Stomach (tissue), 9 donors: ENCODE results near the gene NUP98. TPM values are rescaled to one million over a fixed set of nuclear protein-coding genes. Genes with fewer than 3 reads are reported as not detected.

Experiments used
- DNase-seq, 2 donors: peaks; one replicate each; pipeline versions ENCODE4 v3.0.0 to v3.0.0-alpha.2; 2013 to 2019
- H3K27ac ChIP-seq, 5 donors: fragments of 200-600 bp in 4 of 5; sonication (generic) in 4 of 5; one replicate each; pipeline ENCODE4 v1.5.1; 2013 to 2019; ENCODE audit warnings: mild to moderate bottlenecking in 1 of 5, moderate library complexity in 1 of 5
- H3K27me3 ChIP-seq, 3 donors: fragments of 200-600 bp; sonication (generic); one replicate each; pipeline ENCODE4 v1.5.1; 2017 to 2019; ENCODE audit warnings: mixed run types in 1 of 3
- H3K36me3 ChIP-seq, 4 donors: fragments of 200-600 bp; sonication (generic); 1 replicate in 3 of 4; 2 replicates in 1 of 4; pipeline ENCODE4 v1.5.1; 2016 to 2019
- H3K4me1 ChIP-seq, 4 donors: fragments of 200-600 bp; sonication (generic); one replicate each; pipeline ENCODE4 v1.5.1; 2016 to 2019
- H3K4me3 ChIP-seq, 4 donors: fragments of 200-600 bp; sonication (generic) in 3 of 4; one replicate each; pipeline ENCODE4 v1.5.1; 2016 to 2019; ENCODE audit warnings: mild to moderate bottlenecking in 1 of 4
- H3K9me3 ChIP-seq, 4 donors: fragments of 200-600 bp; sonication (generic); one replicate each; pipeline ENCODE4 v1.5.1; 2016 to 2019
- EP300 ChIP-seq: sonication (generic); formaldehyde crosslinking; IDR thresholded peaks from one replicate; pipeline ENCODE4 v1.6.1; 2017; ENCODE audit warnings: antibody characterized with exemption
- POLR2A ChIP-seq, 4 donors: fragments of 450-650 bp; IDR thresholded peaks; one replicate each; pipeline ENCODE4 v1.6.1; 2016; ENCODE audit warnings: antibody characterized with exemption in 4 of 4, control low read depth in 2 of 4, mild to moderate bottlenecking in 1 of 4, moderate library complexity in 1 of 4
- POLR2AphosphoS5 ChIP-seq, 3 donors: sonication (generic); formaldehyde crosslinking; IDR thresholded peaks; one replicate each; pipeline ENCODE4 v1.6.1; 2016; ENCODE audit warnings: antibody characterized with exemption in 3 of 3
- WGBS, 5 donors: extraction: QIAGEN DNeasy Blood & Tissue Kit in 3 of 5; methylation state at CpG; one replicate each; pipeline versions ENCODE4 v1.1.5 to v1.1.7; 2013 to 2018; 5-methylcytosine and 5-hydroxymethylcytosine counted together
- intact Hi-C: fragments of 100-400 bp; cut with DNase I; formaldehyde crosslinking; loops from one replicate; pipeline ENCODE4 v1.15.1; 2023; ENCODE audit warnings: low total_unique reads
- polyA plus RNA-seq, 3 donors: library from polyadenylated mRNA; stranded (reverse); fragments of 200-250 nt; gene quantifications; one replicate each; pipeline ENCODE4 v1.2.3, GENCODE V29; 2013
- total RNA-seq, 5 donors: library from RNA; depleted of rRNA; stranded (reverse); fragments of >200 nt; gene quantifications; one replicate each; pipeline versions ENCODE4 v1.1.0 to v1.2.3, GENCODE V29; 2014 to 2016
- TF ChIP-seq, protein P1 (sequence below), 7 experiments: fragments of 450-650 bp in 4 of 7; fragments of 200-600 bp in 3 of 7; sonication (generic) in 3 of 7; IDR thresholded peaks; one replicate each; pipeline ENCODE4 v1.5.1; 2016 to 2019; ENCODE audit warnings: antibody characterized with exemption in 7 of 7, control low read depth in 2 of 7, mild to moderate bottlenecking in 1 of 7
- donor health status: healthy with polysubstance abuse.
- donor health status: Bipolar disorder and iron deficiency.
- donor health status: healthy.

Gene NUP98
- total and polyA plus RNA-seq, 8 donors = 16.2 to 132 (median 54.9) TPM

- no peaks in the 10 kb centered on the region for H3K4me1 ChIP-seq
- H3K27ac ChIP-seq = no peak overlapping the region
- peaks cover 40 to 100% (median 98%) of the 10 kb centered on the region in 4 donors for H3K36me3 ChIP-seq
- H3K4me3 ChIP-seq = no peak overlapping the region
- TF ChIP-seq POLR2AphosphoS5 (IDR thresholded peaks at IDR 0.05) (no peak), POLR2A (IDR thresholded peaks at IDR 0.05) (no peak), EP300 (no peak)
- no peaks in the 10 kb centered on the region for H3K9me3 ChIP-seq
- DNase-seq = no peak
- 92 to 97% (median 93%) methylated on average over 6 of the region's 6 CpGs for WGBS, 5 donors
- intact Hi-C loops = no loop called here
- no peaks in the 10 kb centered on the region for H3K27me3 ChIP-seq
Measured at GRCh38 chr11:3755151-3755550, 42.2 kb downstream of the NUP98 start.

- no peaks in the 10 kb centered on the region for H3K9me3 ChIP-seq
- no peak overlapping the region for H3K4me3 ChIP-seq
- TF ChIP-seq, protein P1, sequence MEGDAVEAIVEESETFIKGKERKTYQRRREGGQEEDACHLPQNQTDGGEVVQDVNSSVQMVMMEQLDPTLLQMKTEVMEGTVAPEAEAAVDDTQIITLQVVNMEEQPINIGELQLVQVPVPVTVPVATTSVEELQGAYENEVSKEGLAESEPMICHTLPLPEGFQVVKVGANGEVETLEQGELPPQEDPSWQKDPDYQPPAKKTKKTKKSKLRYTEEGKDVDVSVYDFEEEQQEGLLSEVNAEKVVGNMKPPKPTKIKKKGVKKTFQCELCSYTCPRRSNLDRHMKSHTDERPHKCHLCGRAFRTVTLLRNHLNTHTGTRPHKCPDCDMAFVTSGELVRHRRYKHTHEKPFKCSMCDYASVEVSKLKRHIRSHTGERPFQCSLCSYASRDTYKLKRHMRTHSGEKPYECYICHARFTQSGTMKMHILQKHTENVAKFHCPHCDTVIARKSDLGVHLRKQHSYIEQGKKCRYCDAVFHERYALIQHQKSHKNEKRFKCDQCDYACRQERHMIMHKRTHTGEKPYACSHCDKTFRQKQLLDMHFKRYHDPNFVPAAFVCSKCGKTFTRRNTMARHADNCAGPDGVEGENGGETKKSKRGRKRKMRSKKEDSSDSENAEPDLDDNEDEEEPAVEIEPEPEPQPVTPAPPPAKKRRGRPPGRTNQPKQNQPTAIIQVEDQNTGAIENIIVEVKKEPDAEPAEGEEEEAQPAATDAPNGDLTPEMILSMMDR (IDR thresholded peaks at IDR 0.05) = no peak
- TF ChIP-seq POLR2A (IDR thresholded peaks at IDR 0.05) (no peak), EP300 (no peak), POLR2AphosphoS5 (IDR thresholded peaks at IDR 0.05) (no peak)
- no peaks in the 10 kb centered on the region for H3K4me1 ChIP-seq
- intact Hi-C loops = no loop called here
- H3K27ac ChIP-seq = no peak overlapping the region
- no peaks in the 10 kb centered on the region for H3K27me3 ChIP-seq
- peaks cover 47 to 99% (median 97%) of the 10 kb centered on the region in 4 donors for H3K36me3 ChIP-seq
- DNase-seq = no peak
- 34 to 77% (median 50%) methylated on average over 2 of the region's 2 CpGs for WGBS, 5 donors
Measured at GRCh38 chr11:3753110-3753509, 44.2 kb downstream of the NUP98 start.

GRCh38 chr11:3747704-3748103 lies 49.6 kb downstream of the NUP98 start:
- intact Hi-C loops = no loop called here
- Histone ChIP-seq H3K36me3 (peaks cover 55 to 99% (median 97%) of the 10 kb centered on the region in 4 donors), H3K4me1 (no peaks in the 10 kb centered on the region), H3K9me3 (no peaks in the 10 kb centered on the region), H3K27ac (no peak overlapping the region), H3K27me3 (no peaks in the 10 kb centered on the region), H3K4me3 (no peak overlapping the region)
- 35 to 88% (median 78%) methylated on average over 1 of the region's 1 CpG for WGBS, 5 donors
- no peak for DNase-seq
- TF ChIP-seq POLR2A (IDR thresholded peaks at IDR 0.05) (no peak), POLR2AphosphoS5 (IDR thresholded peaks at IDR 0.05) (no peak), EP300 (no peak)
- TF ChIP-seq, protein P1 (IDR thresholded peaks at IDR 0.05) = no peak

DNA sequence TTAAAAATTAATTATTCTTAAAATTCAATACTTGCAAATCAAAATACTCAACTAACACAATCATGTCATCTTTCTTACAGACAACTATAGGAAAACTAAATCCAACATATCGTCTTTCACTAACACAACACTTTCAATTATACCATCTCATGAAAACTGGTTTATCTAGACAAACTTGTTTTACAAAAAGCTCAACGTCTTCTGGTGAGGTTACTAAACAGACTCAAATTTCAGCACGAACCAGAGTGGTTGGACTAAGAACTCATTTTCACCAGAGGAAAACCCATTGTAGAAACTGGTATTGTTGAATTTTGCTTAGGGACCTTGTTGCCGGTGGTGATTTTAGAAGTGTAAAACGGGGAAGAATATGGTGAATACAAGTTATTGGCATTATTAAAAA lies 52.2 kb downstream of the NUP98 start:
- H3K4me1 ChIP-seq = no peaks in the 10 kb centered on the region
- no peaks in the 10 kb centered on the region for H3K27me3 ChIP-seq
- peaks cover 44 to 99% (median 97%) of the 10 kb centered on the region in 4 donors for H3K36me3 ChIP-seq
- intact Hi-C loops = no loop called here
- 54 to 70% (median 62%) methylated on average over 5 of the region's 5 CpGs for WGBS, 5 donors
- no peak overlapping the region for H3K4me3 ChIP-seq
- no peaks in the 10 kb centered on the region for H3K9me3 ChIP-seq
- H3K27ac ChIP-seq = no peak overlapping the region
- TF ChIP-seq POLR2AphosphoS5 (IDR thresholded peaks at IDR 0.05) (no peak), POLR2A (IDR thresholded peaks at IDR 0.05) (no peak), EP300 (no peak)
- TF ChIP-seq, protein P1 (IDR thresholded peaks at IDR 0.05) = no peak
- DNase-seq = peak in 1 of 2 donors; percentile 34

DNA sequence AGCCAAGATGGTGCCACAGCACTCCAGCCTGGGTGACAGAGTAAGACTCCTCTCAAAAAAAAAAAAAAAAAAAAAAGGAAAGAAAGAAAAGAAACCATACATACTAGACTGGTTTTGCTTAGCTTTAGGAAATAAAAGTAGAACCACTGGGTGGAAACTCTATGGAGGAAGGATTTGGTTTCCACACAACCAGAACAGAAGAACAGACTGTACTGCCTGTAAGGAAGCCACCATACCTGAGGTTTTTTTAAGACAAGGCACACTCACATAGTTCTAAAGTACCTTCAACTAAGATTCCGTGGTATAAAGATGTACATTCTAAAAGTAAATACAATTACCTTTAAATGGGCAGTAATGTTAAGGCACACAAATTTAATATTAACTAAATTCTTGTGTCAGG lies 58.6 kb downstream of the NUP98 start:
- TF ChIP-seq EP300 (no peak), POLR2AphosphoS5 (IDR thresholded peaks at IDR 0.05) (no peak), POLR2A (IDR thresholded peaks at IDR 0.05) (no peak)
- TF ChIP-seq, protein P1 (IDR thresholded peaks at IDR 0.05) = no peak
- no peak for DNase-seq
- Histone ChIP-seq H3K36me3 (peaks cover 36 to 98% (median 93%) of the 10 kb centered on the region in 4 donors), H3K4me3 (no peak overlapping the region), H3K4me1 (peaks cover 0 to 4% (median 0%) of the 10 kb centered on the region in 4 donors), H3K27ac (no peak overlapping the region), H3K9me3 (no peaks in the 10 kb centered on the region), H3K27me3 (no peaks in the 10 kb centered on the region)
- 82 to 95% (median 88%) methylated on average over 1 of the region's 1 CpG for WGBS, 5 donors
- intact Hi-C loops = no loop called here
